Upper lobe of left lung (tissue), 4 donors: ENCODE results near the gene MUS81.

Source experiments
- CTCF ChIP-seq, 6 experiments: fragments of 450-650 bp in 4 of 6; fragments of 200-600 bp in 2 of 6; sonication (generic) in 2 of 6; IDR thresholded peaks; one replicate each; pipeline ENCODE4 v1.5.1; 2016 to 2019; ENCODE audit warnings: antibody characterized with exemption in 6 of 6
- EP300 ChIP-seq, 4 donors: sonication (generic); formaldehyde crosslinking; IDR thresholded peaks; one replicate each; pipeline ENCODE4 v1.5.1; 2017; ENCODE audit warnings: antibody characterized with exemption in 4 of 4, control low read depth in 2 of 4
- POLR2A ChIP-seq, 4 donors: fragments of 450-650 bp; IDR thresholded peaks; one replicate each; pipeline ENCODE4 v1.5.1; 2016 to 2017; ENCODE audit warnings: antibody characterized with exemption in 4 of 4, mild to moderate bottlenecking in 2 of 4
- POLR2AphosphoS5 ChIP-seq, 2 donors: sonication (generic); formaldehyde crosslinking; IDR thresholded peaks; one replicate each; pipeline ENCODE4 v1.5.1; 2017; ENCODE audit warnings: antibody characterized with exemption in 2 of 2

- TF ChIP-seq CTCF (IDR thresholded peaks at IDR 0.05) (no peak), POLR2A (IDR thresholded peaks at IDR 0.05) (no peak), POLR2AphosphoS5 (IDR thresholded peaks at IDR 0.05) (no peak), EP300 (IDR thresholded peaks at IDR 0.05) (no peak)
These were observed 1.4 kb downstream of the MUS81 start for GRCh38 chr11:65861533-65862183.
